ENCODE measurements around the gene DISC1. TPM values are rescaled to one million over a fixed set of nuclear protein-coding genes. Genes with fewer than 3 reads are reported as not detected.

The DISC1 gene
- total and polyA plus RNA-seq, 2 of the 13 experiments (the other 11 are each of a cell fraction or from before 2014, with no cell fraction given) = 4.2 to 4.6 TPM

GRCh38 chr1:231983588-231984193 is 357.1 kb downstream of the DISC1 start:
- TF ChIP-seq MAFK (conservative IDR thresholded peaks at IDR 0.05 in 1 of 2, IDR thresholded peaks at IDR 0.05 in 1 of 2; ENCODE audit: low read length in 2 of 2) = peak; percentile 19 to 58; a peak in 2 of 4 replicates
- TF ChIP-seq MAFF (IDR thresholded peaks at IDR 0.05; ENCODE audit: low read depth, low read length) = peak; percentile 47
- no peak for TF ChIP-seq CAMTA2 (CRISPR knock-in tag; IDR thresholded peaks at IDR 0.05; ENCODE audit: borderline replicate concordance)
- TF ChIP-seq ETS1 (CRISPR knock-in tag; IDR thresholded peaks at IDR 0.05) = no peak
- peak; percentile 93 for TF ChIP-seq PCBP2 (optimal IDR thresholded peaks at IDR 0.05; ENCODE audit: low read depth, low read length, poor library complexity, severe bottlenecking)
- peak; percentile 41 for TF ChIP-seq HNRNPK (IDR thresholded peaks at IDR 0.05; ENCODE audit: low read depth, low read length, poor library complexity, severe bottlenecking)
- no peak for TF ChIP-seq NFYC (CRISPR knock-in tag; IDR thresholded peaks at IDR 0.05)
- no peak for TF ChIP-seq PHF5A (CRISPR knock-in tag; IDR thresholded peaks at IDR 0.05; ENCODE audit: low read depth, unreplicated experiment)
- no peak for TF ChIP-seq ZKSCAN1 (IDR thresholded peaks at IDR 0.05; ENCODE audit: low read length)
- TF ChIP-seq PRPF4 (IDR thresholded peaks at IDR 0.05; ENCODE audit: low read depth, low read length, poor library complexity, severe bottlenecking) = no peak
- TF ChIP-seq ZNF629 (CRISPR knock-in tag; conservative IDR thresholded peaks at IDR 0.05) = peak; percentile 56
- no peak for TF ChIP-seq CEBPZ (IDR thresholded peaks at IDR 0.05; ENCODE audit: low read length)
- no TSS peak for BruUV-seq (replicated peaks)
- H3K36me3 ChIP-seq (replicated peaks in 1 of 2; ENCODE audit: control insufficient read depth in 1 of 2, insufficient read depth in 2 of 2, low read length in 2 of 2) = no peaks in the 10 kb centered on the region
- intact Hi-C loops (cut with micrococcal nuclease; ENCODE audit: unreplicated experiment) (loop anchor here (10.0 kb wide), 1 partner anchor 119 kb away; no protein-coding TSS in a partner anchor), in situ Hi-C loops (cut with HindIII; ENCODE audit: extremely low pct_ligation_motif_present, low pct_unique_long_range_greater_than_20kb) (no loop called here)
- 49% methylated on average over 4 of the region's 4 CpGs for WGBS (ENCODE audit: low lambda C conversion rate)
- no peaks in the 10 kb centered on the region for H3K9me3 ChIP-seq (ENCODE audit: low read length)
- no peak overlapping the region for H2AFZ ChIP-seq (ENCODE audit: low read length)
- no peak overlapping the region for H3K4me2 ChIP-seq (ENCODE audit: low read depth, low read length)
- H3K4me3 ChIP-seq (replicated peaks in 1 of 3; ENCODE audit: insufficient read depth in 1 of 3, low read depth in 2 of 3, low read length in 3 of 3) = no peak overlapping the region
- H4K20me1 ChIP-seq (ENCODE audit: insufficient read depth, low read length) = no peaks in the 10 kb centered on the region
- no peaks in the 10 kb centered on the region for H3K4me1 ChIP-seq (ENCODE audit: insufficient read depth, low read length)
- DNase-seq (ENCODE audit: low spot score) (no peak), ATAC-seq (no peak), FAIRE-seq (no peak)
- no peaks in the 10 kb centered on the region for H3K79me2 ChIP-seq (ENCODE audit: insufficient read depth, low read length)
- CTCF ChIA-PET (ENCODE audit: low intra/inter-chr PET ratio, low total read pairs) = no interaction called here
- POLR2A ChIA-PET = no interaction called here
- no peak overlapping the region for H3K9ac ChIP-seq (ENCODE audit: insufficient read depth, low read depth, low read length)
- H3K27me3 ChIP-seq (ENCODE audit: control insufficient read depth in 1 of 2, insufficient read depth in 2 of 2, low read length in 2 of 2) = no peaks in the 10 kb centered on the region
- no peak overlapping the region for H3K27ac ChIP-seq (ENCODE audit: extremely low read length, insufficient read depth, low read length)
